Measurements from ENCODE around the gene POU2AF2.
"Not testable (repeated sequence)": the region's sequence is repeated elsewhere in the genome, so short reads cannot be mapped to it uniquely, and the experiment has no call there.

Gene POU2AF2

DNA sequence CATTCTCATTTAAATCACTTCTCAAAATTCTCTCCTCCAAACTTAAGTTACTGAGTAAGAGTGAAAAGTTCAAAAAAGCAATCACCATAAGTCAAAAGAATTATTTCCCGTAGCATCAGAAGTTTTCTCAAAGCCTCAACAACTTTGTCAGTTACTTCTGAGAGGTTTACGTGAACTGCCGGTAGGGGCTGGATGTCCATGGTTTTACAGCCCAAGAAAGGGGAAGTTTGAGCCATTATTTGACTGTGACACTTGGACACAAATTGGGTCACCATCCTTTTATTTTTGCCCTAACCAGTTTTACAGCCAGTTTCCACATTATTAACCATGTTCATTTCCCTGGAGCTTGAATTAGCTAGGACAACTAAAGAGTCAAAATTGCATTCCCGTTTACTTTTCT lies 60.4 kb downstream of the POU2AF2 start:
- DNase-seq, result no peak

GRCh38 chr11:111306321-111306720 lies 60.8 kb downstream of the POU2AF2 start:
- no peak for DNase-seq

GRCh38 chr11:111307472-111308108 lies 62.1 kb downstream of the POU2AF2 start:
- no peak for DNase-seq

DNA sequence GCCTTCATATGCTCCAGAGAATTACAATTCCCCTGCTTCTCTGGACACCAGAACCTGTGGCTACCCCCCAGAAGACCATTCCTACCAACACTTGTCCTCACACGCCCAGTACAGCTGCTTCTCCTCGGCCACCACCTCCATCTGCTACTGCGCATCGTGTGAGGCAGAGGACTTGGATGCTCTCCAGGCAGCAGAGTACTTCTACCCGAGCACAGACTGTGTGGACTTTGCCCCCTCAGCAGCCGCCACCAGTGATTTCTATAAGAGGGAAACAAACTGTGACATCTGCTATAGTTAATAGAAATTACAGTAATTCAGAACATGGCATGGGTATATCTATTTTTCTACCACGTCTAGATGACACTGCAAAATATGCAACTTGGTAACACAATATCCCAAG lies 62.6 kb downstream of the POU2AF2 start:
- no peak for DNase-seq

DNA sequence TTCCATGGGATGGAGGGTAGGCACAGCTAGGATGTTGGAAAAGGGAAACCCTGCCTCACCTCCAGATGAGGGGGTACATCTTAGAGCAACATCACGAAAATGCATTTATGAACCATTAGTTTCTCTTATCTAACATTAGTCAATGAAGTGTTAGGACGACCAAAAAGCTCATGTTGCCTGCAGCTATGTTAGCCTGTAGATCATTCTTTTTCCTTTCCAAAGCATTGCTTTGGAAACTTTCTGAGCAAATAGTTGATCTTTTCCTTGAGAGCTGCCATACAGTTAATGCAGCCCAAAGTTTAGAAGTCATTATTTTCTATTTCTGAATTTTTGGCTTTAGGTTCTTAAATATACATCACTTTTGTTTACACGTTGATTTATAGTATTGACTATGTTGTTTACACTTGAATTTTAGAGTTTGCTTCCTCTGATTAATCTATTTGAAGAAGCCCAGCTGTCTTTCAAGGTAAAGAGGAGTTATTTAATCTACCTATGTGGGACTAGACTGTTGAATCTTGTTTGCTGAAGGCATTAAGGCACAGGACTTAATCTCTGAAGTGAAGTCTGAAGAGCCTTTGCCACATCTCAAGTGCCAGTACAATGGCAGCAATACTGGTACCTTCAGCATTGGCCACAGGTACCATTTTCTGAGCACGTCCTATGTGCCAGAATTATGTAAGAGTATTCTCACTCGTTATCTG lies 63.8 kb downstream of the POU2AF2 start:
- no peak for DNase-seq

- DNase-seq, result no peak
Measured at GRCh38 chr11:111310088-111310487, 64.6 kb downstream of the POU2AF2 start.

GRCh38 chr11:111310723-111311122 lies 65.2 kb downstream of the POU2AF2 start:
- DNase-seq, result no peak

GRCh38 chr11:111312076-111312475 lies 66.6 kb downstream of the POU2AF2 start:
- DNase-seq, result no peak

- no peak for DNase-seq
Measured at GRCh38 chr11:111319296-111319695, 73.8 kb downstream of the POU2AF2 start.

DNA sequence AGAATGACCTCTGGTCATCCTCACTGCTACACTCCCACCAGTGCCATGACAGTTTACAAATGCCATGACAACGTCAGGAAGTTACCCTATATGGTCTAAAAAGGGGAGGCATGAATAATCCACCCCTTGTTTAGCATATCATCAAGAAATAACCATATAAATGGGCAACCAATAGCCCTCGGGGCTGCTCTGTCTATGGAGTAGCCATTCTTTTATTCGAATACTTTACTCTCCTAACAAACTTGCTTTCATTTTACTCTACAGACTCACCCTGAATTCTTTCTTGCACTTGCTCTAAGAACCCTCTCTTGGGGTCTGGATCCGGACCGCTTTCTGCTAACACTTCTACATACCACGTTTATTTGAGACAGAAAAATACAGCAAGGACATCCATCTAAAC lies 74.7 kb downstream of the POU2AF2 start:
- not testable (repeated sequence) for DNase-seq

GRCh38 chr11:111320728-111321568 lies 75.4 kb downstream of the POU2AF2 start:
- DNase-seq, result no peak

DNA sequence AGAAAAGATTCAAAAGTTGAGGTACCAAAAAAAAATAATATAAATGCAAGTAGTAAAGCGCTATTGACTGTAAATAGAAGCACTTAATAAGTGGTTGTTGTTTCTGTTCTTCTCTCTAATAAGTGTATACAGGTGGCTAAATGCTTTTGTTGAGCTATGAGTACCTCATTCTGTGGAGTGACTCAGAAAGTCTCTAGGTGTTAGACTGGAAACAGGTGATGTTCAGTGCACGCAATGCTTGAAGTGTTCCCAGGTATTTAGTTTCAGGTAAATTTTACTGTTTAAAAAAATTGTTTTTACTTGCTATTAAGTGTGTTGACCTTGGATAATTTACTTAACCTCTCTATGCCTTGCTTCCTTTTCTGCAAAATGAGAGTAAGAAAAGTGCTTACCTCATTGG lies 77.0 kb downstream of the POU2AF2 start:
- DNase-seq, result no peak

DNA sequence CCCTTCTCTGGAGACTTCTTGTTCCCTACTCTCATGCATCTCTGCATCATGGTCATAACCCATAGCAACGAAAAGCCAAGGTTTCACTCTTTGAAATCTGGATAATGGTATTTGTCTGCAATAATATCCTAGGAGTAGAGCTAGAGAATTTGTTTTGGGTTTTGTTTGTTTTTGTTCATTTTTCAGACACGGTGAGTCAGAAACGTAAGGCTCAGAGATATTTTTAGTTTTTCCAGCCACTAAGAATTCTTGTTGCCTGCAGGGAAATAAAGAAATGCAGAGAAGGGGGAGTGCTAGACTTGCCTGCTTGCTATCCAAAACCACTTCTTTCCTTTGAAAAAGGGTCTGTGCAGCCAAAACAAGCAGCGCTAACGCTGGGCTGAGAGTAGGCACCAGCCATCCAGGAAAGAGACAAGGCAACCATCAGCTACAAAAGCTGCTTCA lies 78.8 kb downstream of the POU2AF2 start:
- DNase-seq, result no peak

DNA sequence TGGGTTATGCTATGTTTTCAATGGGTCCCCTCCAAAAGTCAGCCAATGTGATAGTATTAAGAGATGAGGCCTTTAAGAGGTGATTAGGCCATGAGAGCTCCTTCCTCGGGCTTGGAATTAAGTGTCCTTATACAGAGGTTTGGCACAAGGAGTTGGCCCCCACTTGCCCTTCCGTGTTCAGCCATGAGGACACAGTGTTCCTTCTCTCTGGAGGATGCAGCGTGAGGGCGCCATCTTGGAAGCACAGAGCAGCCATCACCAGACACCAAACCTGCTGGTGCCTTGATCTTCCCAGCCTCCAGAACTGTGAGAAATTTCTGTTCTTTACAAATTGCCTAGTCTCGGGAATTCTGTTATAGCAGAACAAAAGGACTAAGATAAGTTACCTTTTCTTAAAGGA lies 79.7 kb downstream of the POU2AF2 start:
- DNase-seq, result no peak

GRCh38 chr11:111326824-111327223 lies 81.3 kb downstream of the POU2AF2 start:
- DNase-seq, result no peak

DNA sequence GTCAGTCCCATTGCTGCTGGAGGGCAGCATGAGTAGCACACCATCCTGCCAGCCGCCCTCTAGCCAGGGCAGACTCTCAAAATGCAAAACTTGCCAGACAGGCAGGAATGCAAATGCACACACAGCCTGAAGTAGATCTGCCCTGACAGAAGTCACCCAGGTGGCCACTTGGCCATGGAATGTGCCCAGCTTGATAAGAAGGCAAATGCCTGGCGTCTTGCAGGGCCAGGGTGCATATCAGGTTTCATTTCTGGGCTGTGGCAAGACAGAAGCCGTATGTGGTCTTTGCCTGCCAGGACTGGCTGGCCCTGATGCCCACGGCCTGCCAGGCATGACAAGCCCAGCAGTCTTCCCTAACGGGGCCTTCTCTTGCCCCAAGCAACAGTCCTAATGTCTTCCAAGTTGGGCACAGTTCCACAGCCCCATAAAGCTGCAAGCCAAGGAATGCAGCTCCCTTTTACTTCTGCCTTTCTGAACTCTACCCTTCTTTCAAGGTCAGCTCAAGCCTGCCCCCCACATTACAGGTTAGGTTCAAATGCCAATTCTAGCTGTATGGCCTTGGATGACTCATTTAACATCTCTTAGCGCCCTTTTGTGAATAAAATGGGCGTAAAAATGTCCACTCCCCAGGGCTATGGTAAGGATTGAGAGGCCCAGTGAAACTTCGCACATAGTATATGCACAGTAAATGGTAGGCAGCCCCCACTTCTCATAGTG lies 82.5 kb downstream of the POU2AF2 start:
- DNase-seq, result no peak

- no peak for DNase-seq
Measured at GRCh38 chr11:111329306-111330204, 84.0 kb downstream of the POU2AF2 start.

DNA sequence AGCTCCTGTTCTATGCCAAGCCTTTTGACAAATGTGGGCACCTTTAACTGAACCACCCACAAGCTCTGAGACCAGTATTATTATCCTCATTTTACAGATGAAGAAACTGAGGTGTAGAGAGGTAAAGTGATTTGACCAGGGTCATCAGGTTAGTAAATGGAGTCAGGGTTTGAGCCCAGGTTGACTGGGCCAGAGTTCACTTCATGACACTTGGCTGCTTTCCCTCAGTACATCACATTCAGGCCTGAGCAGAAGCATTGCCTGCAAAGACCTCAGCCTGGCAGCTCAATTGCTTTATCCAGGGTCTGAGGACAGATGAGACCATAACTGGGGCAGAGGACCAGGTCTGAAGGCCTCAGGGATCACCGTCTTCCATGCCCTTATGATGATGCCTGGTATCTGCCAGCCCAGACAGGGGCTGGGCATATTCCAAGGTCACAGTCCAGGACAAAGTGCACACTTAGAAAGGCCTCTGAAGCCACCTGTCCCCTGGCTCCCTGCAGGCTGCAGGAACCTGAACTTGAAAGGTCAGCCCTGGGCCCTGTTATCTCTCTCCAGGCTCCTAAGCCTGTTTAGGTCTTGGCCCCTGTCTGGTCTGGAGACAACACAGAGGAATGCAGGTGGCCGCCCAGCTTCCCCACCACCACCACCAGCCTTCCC lies 84.8 kb downstream of the POU2AF2 start:
- no peak for DNase-seq

GRCh38 chr11:111331711-111332479 lies 86.4 kb downstream of the POU2AF2 start:
- no peak for DNase-seq

Measured in AML-193 (cell line).